HEK293 (cell line): ENCODE measurements around the gene TGDS.

Experiments used
- CTCF ChIA-PET: fragments of 350-600 bp; formaldehyde crosslinking; extraction: SDS; loops from one replicate; lab custom pipeline; 2021; ENCODE audit warnings: antibody characterized with exemption; lab: Yijun Ruan, JAX
- POLR2A ChIA-PET: fragments of 300-600 bp; formaldehyde crosslinking; extraction: SDS; loops from one replicate; lab custom pipeline; 2020; ENCODE audit warnings: antibody characterized with exemption, inconsistent platforms; lab: Yijun Ruan, JAX
- H3K27ac ChIP-seq: fragments of 200-500 bp; sonication (Bioruptor generic); 2 replicates; pipeline ENCODE4 v1.5.1; 2014; ENCODE audit warnings: low read depth, low read length, control low read depth, inconsistent platforms; ENCODE audit errors: extremely low read depth
- H3K36me3 ChIP-seq, 2 experiments: fragments of 200-500 bp in 1 of 2; sonication (Bioruptor generic) in 1 of 2; 1 replicate in 1 of 2; 2 replicates in 1 of 2; pipeline ENCODE4 v1.5.1; 2014 to 2017; ENCODE audit warnings: inconsistent platforms in 2 of 2, low read length in 2 of 2; ENCODE audit not compliant: control insufficient read depth in 2 of 2, insufficient read depth in 1 of 2
- H3K4me1 ChIP-seq: fragments of 200-500 bp; sonication (Bioruptor generic); 2 replicates; pipeline ENCODE4 v1.5.1; 2014; ENCODE audit warnings: mild to moderate bottlenecking, low read length, inconsistent platforms; ENCODE audit not compliant: control insufficient read depth, insufficient read depth
- H3K4me3 ChIP-seq: 2 replicates; pipeline ENCODE4 v1.5.1; 2011; ENCODE audit warnings: low read depth, mild to moderate bottlenecking, control low read depth, low read length, moderate library complexity
- H3K9me3 ChIP-seq: fragments of 200-500 bp; sonication (Bioruptor generic); 2 replicates; pipeline ENCODE4 v1.5.1; 2014; ENCODE audit warnings: low read depth, low read length, inconsistent platforms; ENCODE audit not compliant: control insufficient read depth, insufficient read depth
- HOXA7 ChIP-seq: sonication (generic); formaldehyde crosslinking; IDR thresholded peaks from 2 replicates; pipeline ENCODE4 v1.8.1; 2022; ENCODE audit warnings: missing genetic modification reagents, borderline replicate concordance
- KLF16 ChIP-seq: fragments of 450-650 bp; formaldehyde crosslinking; IDR thresholded peaks from 2 replicates; pipeline ENCODE4 v1.5.1; 2017; ENCODE audit warnings: missing biosample characterization, missing genetic modification characterization
- SP7 ChIP-seq: fragments of 450-650 bp; formaldehyde crosslinking; IDR thresholded peaks from 2 replicates; pipeline ENCODE4 v1.5.1; 2016; ENCODE audit warnings: missing biosample characterization, missing genetic modification characterization
- WT1 ChIP-seq: fragments of 450-650 bp; formaldehyde crosslinking; IDR thresholded peaks from 2 replicates; pipeline ENCODE4 v1.5.1; 2016; ENCODE audit warnings: missing biosample characterization, missing genetic modification characterization
- ZNF121 ChIP-seq: fragments of 450-650 bp; formaldehyde crosslinking; IDR thresholded peaks from 2 replicates; pipeline ENCODE4 v1.5.1; 2016; ENCODE audit warnings: missing biosample characterization, missing genetic modification characterization
- ZNF155 ChIP-seq: fragments of 450-650 bp; formaldehyde crosslinking; IDR thresholded peaks from 2 replicates; pipeline ENCODE4 v1.5.1; 2016; ENCODE audit warnings: missing biosample characterization, missing genetic modification characterization
- ZNF214 ChIP-seq: fragments of 450-650 bp; formaldehyde crosslinking; IDR thresholded peaks from 2 replicates; pipeline ENCODE4 v1.5.1; 2017; ENCODE audit warnings: missing biosample characterization, mild to moderate bottlenecking, missing genetic modification characterization, borderline replicate concordance
- ZNF433 ChIP-seq: fragments of 450-650 bp; formaldehyde crosslinking; IDR thresholded peaks from 2 replicates; pipeline ENCODE4 v1.5.1; 2016; ENCODE audit warnings: missing biosample characterization, missing genetic modification characterization, low read depth
- ZNF544 ChIP-seq: fragments of 450-650 bp; formaldehyde crosslinking; IDR thresholded peaks from 2 replicates; pipeline ENCODE4 v1.5.0; 2017; ENCODE audit warnings: missing biosample characterization, missing genetic modification characterization
- ZNF660 ChIP-seq: fragments of 450-650 bp; IDR thresholded peaks from 2 replicates; pipeline ENCODE4 v1.5.1; 2018; ENCODE audit warnings: missing biosample characterization, mild to moderate bottlenecking, missing genetic modification characterization
- ZNF76 ChIP-seq: fragments of 450-650 bp; formaldehyde crosslinking; IDR thresholded peaks from 2 replicates; pipeline ENCODE4; 2016; ENCODE audit warnings: low read depth, missing biosample characterization, missing genetic modification characterization, borderline replicate concordance
- TF ChIP-seq, protein P1 (sequence below): fragments of 450-650 bp; formaldehyde crosslinking; IDR thresholded peaks from 2 replicates; pipeline ENCODE4 v1.5.1; 2017; ENCODE audit warnings: missing biosample characterization, missing genetic modification characterization
- TF ChIP-seq, protein P2 (sequence below): fragments of 450-650 bp; formaldehyde crosslinking; optimal IDR thresholded peaks from 2 replicates; pipeline ENCODE3; 2016; ENCODE audit warnings: missing biosample characterization, mild to moderate bottlenecking, missing genetic modification characterization
- TF ChIP-seq, protein P3 (sequence below): fragments of 450-650 bp; IDR thresholded peaks from 2 replicates; pipeline ENCODE4 v1.5.1; 2018; ENCODE audit warnings: missing biosample characterization, mild to moderate bottlenecking, missing genetic modification characterization
- TF ChIP-seq, protein P4 (sequence below): fragments of 450-650 bp; formaldehyde crosslinking; IDR thresholded peaks from 2 replicates; pipeline ENCODE4 v1.5.1; 2016; ENCODE audit warnings: missing biosample characterization, missing genetic modification characterization
- TF ChIP-seq, protein P5 (sequence below): sonication (generic); formaldehyde crosslinking; IDR thresholded peaks from 2 replicates; pipeline ENCODE4 v1.8.1; 2022; ENCODE audit warnings: mild to moderate bottlenecking, moderate library complexity, missing genetic modification reagents

TGDS gene

DNA sequence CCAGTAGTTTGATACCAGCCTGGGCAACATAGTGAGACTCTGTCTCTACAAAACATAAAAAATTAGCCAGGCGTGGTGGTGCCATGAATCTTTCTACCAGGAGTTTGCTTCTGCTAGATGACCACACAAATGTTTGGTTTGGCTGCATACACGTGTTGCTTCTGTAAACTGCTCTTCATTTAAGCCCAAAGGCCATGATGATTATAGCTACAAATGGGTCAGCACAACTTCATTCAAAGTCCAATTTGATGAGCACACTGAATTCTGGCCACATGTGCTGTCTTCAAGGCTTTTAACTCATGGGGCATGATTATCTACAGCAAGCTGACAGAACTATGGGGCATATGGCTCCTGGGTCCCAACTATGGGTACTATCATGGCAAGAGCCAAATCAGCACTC, 70.2 kb downstream of the TGDS start:
- H3K27ac ChIP-seq, result no peak overlapping the region
- no peaks in the 10 kb centered on the region for H3K9me3 ChIP-seq
- TF ChIP-seq ZNF76 (no peak), ZNF544 (tag by site-specific recombination) (no peak), ZNF155 (tag by site-specific recombination) (no peak), KLF16 (tag by site-specific recombination) (no peak), HOXA7 (no peak), ZNF121 (tag by site-specific recombination) (no peak)
- TF ChIP-seq, protein P1, sequence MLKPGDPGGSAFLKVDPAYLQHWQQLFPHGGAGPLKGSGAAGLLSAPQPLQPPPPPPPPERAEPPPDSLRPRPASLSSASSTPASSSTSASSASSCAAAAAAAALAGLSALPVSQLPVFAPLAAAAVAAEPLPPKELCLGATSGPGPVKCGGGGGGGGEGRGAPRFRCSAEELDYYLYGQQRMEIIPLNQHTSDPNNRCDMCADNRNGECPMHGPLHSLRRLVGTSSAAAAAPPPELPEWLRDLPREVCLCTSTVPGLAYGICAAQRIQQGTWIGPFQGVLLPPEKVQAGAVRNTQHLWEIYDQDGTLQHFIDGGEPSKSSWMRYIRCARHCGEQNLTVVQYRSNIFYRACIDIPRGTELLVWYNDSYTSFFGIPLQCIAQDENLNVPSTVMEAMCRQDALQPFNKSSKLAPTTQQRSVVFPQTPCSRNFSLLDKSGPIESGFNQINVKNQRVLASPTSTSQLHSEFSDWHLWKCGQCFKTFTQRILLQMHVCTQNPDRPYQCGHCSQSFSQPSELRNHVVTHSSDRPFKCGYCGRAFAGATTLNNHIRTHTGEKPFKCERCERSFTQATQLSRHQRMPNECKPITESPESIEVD (tag by site-specific recombination), result no peak
- TF ChIP-seq, protein P2, sequence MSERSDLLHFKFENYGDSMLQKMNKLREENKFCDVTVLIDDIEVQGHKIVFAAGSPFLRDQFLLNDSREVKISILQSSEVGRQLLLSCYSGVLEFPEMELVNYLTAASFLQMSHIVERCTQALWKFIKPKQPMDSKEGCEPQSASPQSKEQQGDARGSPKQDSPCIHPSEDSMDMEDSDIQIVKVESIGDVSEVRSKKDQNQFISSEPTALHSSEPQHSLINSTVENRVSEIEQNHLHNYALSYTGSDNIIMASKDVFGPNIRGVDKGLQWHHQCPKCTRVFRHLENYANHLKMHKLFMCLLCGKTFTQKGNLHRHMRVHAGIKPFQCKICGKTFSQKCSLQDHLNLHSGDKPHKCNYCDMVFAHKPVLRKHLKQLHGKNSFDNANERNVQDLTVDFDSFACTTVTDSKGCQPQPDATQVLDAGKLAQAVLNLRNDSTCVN (tag by site-specific recombination), result no peak
- TF ChIP-seq, protein P3, sequence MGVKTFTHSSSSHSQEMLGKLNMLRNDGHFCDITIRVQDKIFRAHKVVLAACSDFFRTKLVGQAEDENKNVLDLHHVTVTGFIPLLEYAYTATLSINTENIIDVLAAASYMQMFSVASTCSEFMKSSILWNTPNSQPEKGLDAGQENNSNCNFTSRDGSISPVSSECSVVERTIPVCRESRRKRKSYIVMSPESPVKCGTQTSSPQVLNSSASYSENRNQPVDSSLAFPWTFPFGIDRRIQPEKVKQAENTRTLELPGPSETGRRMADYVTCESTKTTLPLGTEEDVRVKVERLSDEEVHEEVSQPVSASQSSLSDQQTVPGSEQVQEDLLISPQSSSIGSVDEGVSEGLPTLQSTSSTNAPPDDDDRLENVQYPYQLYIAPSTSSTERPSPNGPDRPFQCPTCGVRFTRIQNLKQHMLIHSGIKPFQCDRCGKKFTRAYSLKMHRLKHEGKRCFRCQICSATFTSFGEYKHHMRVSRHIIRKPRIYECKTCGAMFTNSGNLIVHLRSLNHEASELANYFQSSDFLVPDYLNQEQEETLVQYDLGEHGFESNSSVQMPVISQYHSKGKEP (tag by site-specific recombination), result no peak
- TF ChIP-seq, all 188 proteins: peak for 0
- Histone ChIP-seq H3K4me1 (no peaks in the 10 kb centered on the region), H3K36me3 (no peaks in the 10 kb centered on the region), H3K4me3 (no peak overlapping the region)
- ChIA-PET POLR2A (interaction anchor here (0.6 kb wide), 1 partner anchor 18 kb away, joined by 3 read pairs; no protein-coding TSS in a partner anchor), CTCF (interaction anchor here (0.6 kb wide), 1 partner anchor 50 kb away, joined by 7 read pairs; no protein-coding TSS in a partner anchor)

DNA sequence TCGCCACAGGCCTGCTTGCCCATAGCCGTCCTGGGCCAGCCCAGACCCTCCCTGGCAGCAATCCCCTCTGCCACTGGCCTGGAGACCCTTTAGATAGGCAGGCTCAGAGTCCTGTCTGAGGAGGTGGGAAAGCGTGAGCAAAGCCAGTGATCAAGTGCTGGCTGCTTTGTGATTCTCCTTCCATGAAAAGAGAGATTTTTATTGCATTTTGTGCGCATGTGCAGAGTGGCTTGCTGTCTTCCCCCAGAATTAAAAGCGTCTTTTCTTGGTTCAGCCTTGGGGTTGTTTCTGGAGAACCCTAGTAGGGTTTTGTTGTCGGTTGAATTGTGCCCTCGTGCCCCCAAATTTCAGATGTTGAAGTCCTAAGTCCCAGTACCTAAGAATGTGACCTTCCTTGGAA, 71.5 kb downstream of the TGDS start:
- no peak overlapping the region for H3K27ac ChIP-seq
- H3K36me3 ChIP-seq, result no peaks in the 10 kb centered on the region
- TF ChIP-seq, protein P4, sequence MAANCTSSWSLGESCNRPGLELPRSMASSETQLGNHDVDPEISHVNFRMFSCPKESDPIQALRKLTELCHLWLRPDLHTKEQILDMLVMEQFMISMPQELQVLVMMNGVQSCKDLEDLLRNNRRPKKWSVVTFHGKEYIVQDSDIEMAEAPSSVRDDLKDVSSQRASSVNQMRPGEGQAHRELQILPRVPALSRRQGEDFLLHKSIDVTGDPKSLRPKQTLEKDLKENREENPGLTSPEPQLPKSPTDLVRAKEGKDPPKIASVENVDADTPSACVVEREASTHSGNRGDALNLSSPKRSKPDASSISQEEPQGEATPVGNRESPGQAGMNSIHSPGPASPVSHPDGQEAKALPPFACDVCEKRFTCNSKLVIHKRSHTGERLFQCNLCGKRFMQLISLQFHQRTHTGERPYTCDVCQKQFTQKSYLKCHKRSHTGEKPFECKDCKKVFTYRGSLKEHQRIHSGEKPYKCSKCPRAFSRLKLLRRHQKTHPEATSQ (tag by site-specific recombination), result no peak
- TF ChIP-seq, protein P5, sequence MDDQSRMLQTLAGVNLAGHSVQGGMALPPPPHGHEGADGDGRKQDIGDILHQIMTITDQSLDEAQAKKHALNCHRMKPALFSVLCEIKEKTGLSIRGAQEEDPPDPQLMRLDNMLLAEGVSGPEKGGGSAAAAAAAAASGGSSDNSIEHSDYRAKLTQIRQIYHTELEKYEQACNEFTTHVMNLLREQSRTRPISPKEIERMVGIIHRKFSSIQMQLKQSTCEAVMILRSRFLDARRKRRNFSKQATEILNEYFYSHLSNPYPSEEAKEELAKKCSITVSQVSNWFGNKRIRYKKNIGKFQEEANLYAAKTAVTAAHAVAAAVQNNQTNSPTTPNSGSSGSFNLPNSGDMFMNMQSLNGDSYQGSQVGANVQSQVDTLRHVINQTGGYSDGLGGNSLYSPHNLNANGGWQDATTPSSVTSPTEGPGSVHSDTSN (CRISPR knock-in tag), result no peak
- TF ChIP-seq WT1 (tag by site-specific recombination) (no peak), ZNF214 (no peak), ZNF433 (tag by site-specific recombination) (no peak), SP7 (no peak), ZNF660 (no peak)
- TF ChIP-seq, protein P1 (tag by site-specific recombination), result no peak
- POLR2A ChIA-PET, result no interaction called here
- CTCF ChIA-PET, result interaction anchor here (0.6 kb wide), 1 partner anchor 28 kb away, joined by 3 read pairs; no protein-coding TSS in a partner anchor
- no peaks in the 10 kb centered on the region for H3K9me3 ChIP-seq
- H3K4me1 ChIP-seq, result no peaks in the 10 kb centered on the region
- H3K4me3 ChIP-seq, result no peak overlapping the region
